PC-3 (cell line): ENCODE data around the gene KIF5C. TPM values are rescaled to one million over a fixed set of nuclear protein-coding genes. Genes with fewer than 3 reads are reported as not detected.

Source experiments
- ATAC-seq: fragments of 200-7000 bp; cut with Tn5 transposase; 2 replicates; pipeline ENCODE4 v1.9.1; 2020; ENCODE audit warnings: mild to moderate bottlenecking, moderate library complexity
- BruUV-seq: library from RNA; stranded (reverse); fragments of 400-500 nt; replicated peaks from 2 replicates; lab custom pipeline; 2021; lab: Mats Ljungman, UMichigan
- CTCF ChIA-PET: fragments of 300-600 bp; sonication (Branson Sonifier 250); formaldehyde crosslinking; loops from one replicate; lab custom pipeline; 2022; ENCODE audit warnings: antibody characterized with exemption; lab: Charles Lee
- POLR2A ChIA-PET: fragments of 300-600 bp; sonication (Branson Sonifier 250); formaldehyde crosslinking; loops from one replicate; lab custom pipeline; 2022; ENCODE audit warnings: antibody characterized with exemption; ENCODE audit not compliant: unreplicated experiment; lab: Charles Lee
- DNase-seq: peaks from one replicate; pipeline ENCODE4 v3.0.0-alpha.2; 2015
- H2AFZ ChIP-seq: fragments of 300-600 bp; sonication (generic); 2 replicates; pipeline ENCODE4 v1.6.0; 2016; ENCODE audit warnings: antibody characterized with exemption, low read length
- H3F3A ChIP-seq: fragments of 300-600 bp; sonication (generic); one replicate; pipeline ENCODE4 v1.6.0; 2017; ENCODE audit warnings: antibody characterized with exemption, low read length, control low read depth, mild to moderate bottlenecking; ENCODE audit not compliant: unreplicated experiment
- H3K27ac ChIP-seq: fragments of 300-600 bp; sonication (generic); 2 replicates; pipeline ENCODE4 v1.5.1; 2016; ENCODE audit warnings: mild to moderate bottlenecking, low read length
- H3K27me3 ChIP-seq: fragments of 300-600 bp; sonication (generic); 2 replicates; pipeline ENCODE4 v1.6.1; 2016; ENCODE audit warnings: low read length, mixed read lengths
- H3K36me3 ChIP-seq: fragments of 300-600 bp; sonication (generic); 2 replicates; pipeline ENCODE4 v1.6.1; 2016; ENCODE audit warnings: low read depth, mixed run types, low read length, mixed read lengths
- H3K4me1 ChIP-seq: fragments of 300-600 bp; sonication (generic); 2 replicates; pipeline ENCODE4 v1.5.1; 2016; ENCODE audit warnings: low read length; ENCODE audit not compliant: insufficient read depth
- H3K4me2 ChIP-seq: fragments of 300-600 bp; sonication (generic); 2 replicates; pipeline ENCODE4 v1.6.0; 2016; ENCODE audit warnings: low read length
- H3K4me3 ChIP-seq: fragments of 300-600 bp; sonication (generic); 2 replicates; pipeline ENCODE4 v1.5.1; 2016; ENCODE audit warnings: mild to moderate bottlenecking, low read length, mixed read lengths
- H3K79me2 ChIP-seq: fragments of 300-600 bp; sonication (generic); 2 replicates; pipeline ENCODE4 v1.6.1; 2017; ENCODE audit warnings: low read length, mixed read lengths
- H3K9ac ChIP-seq: fragments of 300-600 bp; sonication (generic); 2 replicates; pipeline ENCODE4 v1.6.0; 2016; ENCODE audit warnings: mild to moderate bottlenecking, low read length
- H3K9me2 ChIP-seq: fragments of 300-600 bp; sonication (generic); replicated peaks from 2 replicates; pipeline ENCODE4 v1.6.1; 2016; ENCODE audit warnings: mixed run types, low read length, mixed read lengths
- H3K9me3 ChIP-seq: fragments of 300-600 bp; sonication (generic); 2 replicates; pipeline ENCODE4 v1.6.1; 2016; ENCODE audit warnings: low read length, mixed read lengths
- H4K20me1 ChIP-seq: fragments of 300-600 bp; sonication (generic); 2 replicates; pipeline ENCODE4 v1.6.1; 2016; ENCODE audit warnings: low read length, mixed read lengths
- CTCF ChIP-seq: fragments of 300-600 bp; sonication (generic); conservative IDR thresholded peaks from 2 replicates; pipeline ENCODE4 v1.5.1; 2017; ENCODE audit warnings: antibody characterized with exemption, low read depth, mild to moderate bottlenecking, low read length
- EZH2 ChIP-seq: fragments of 300-600 bp; sonication (generic); IDR thresholded peaks from one replicate; pipeline ENCODE4 v1.6.1; 2017; ENCODE audit warnings: antibody characterized with exemption, mild to moderate bottlenecking, low read length; ENCODE audit not compliant: unreplicated experiment
- EZH2phosphoT487 ChIP-seq: fragments of 300-600 bp; sonication (generic); IDR thresholded peaks from 2 replicates; pipeline ENCODE4 v1.6.1; 2018; ENCODE audit warnings: mild to moderate bottlenecking, antibody characterized with exemption, low read length, borderline replicate concordance
- intact Hi-C: fragments of 100-400 bp; cut with micrococcal nuclease; formaldehyde crosslinking; loops from 2 replicates; pipeline ENCODE4 v1.9.0; 2023
- total RNA-seq: library from RNA; depleted of rRNA; stranded (reverse); fragments of >200 nt; gene quantifications from 2 replicates; pipeline ENCODE4 v1.2.3, GENCODE V29; 2014

Gene KIF5C
- total RNA-seq, 1 experiment from 2014 or later: 4.0 TPM

- Histone ChIP-seq H3K9me3 (no peaks in the 10 kb centered on the region), H3F3A (no peaks in the 10 kb centered on the region), H2AFZ (peak overlapping the region; percentile 51), H3K9ac (no peak overlapping the region), H3K36me3 (no peaks in the 10 kb centered on the region), H4K20me1 (no peaks in the 10 kb centered on the region), H3K4me1 (peaks cover 12% of the 10 kb centered on the region; the same call in 1 of the 2 replicates), H3K27me3 (peaks cover 28% of the 10 kb centered on the region), H3K4me2 (peak overlapping the region; percentile 78), H3K4me3 (peak overlapping the region; percentile 64), H3K27ac (no peak overlapping the region), H3K9me2 (no peaks in the 10 kb centered on the region), H3K79me2 (no peaks in the 10 kb centered on the region)
- intact Hi-C loops: loop anchor here (10.0 kb wide), 1 partner anchor 232 kb away; the partner anchor contains the start of gene EPC2
- DNase-seq: peak; percentile 39
- no TSS peak for BruUV-seq
- POLR2A ChIA-PET: interaction anchor here (0.5 kb wide), 1 partner anchor 856 kb away, joined by 9 read pairs; the partner anchor contains the start of genes MBD5 and ORC4
- TF ChIP-seq CTCF (no peak), EZH2phosphoT487 (no peak), EZH2 (peak; percentile 4)
- ATAC-seq: peak; percentile 10; the same call in 1 of the 2 replicates
- CTCF ChIA-PET: no interaction called here
Observed at GRCh38 chr2:148876595-148877402, 1.8 kb downstream of the KIF5C start.

- Histone ChIP-seq H4K20me1 (no peaks in the 10 kb centered on the region), H3K27me3 (peaks cover 28% of the 10 kb centered on the region), H3K4me3 (no peak overlapping the region; the same call in 1 of the 2 replicates), H3K4me1 (peaks cover 12% of the 10 kb centered on the region; the same call in 1 of the 2 replicates), H3K27ac (no peak overlapping the region), H3K9me2 (no peaks in the 10 kb centered on the region), H3K36me3 (no peaks in the 10 kb centered on the region), H3K9me3 (no peaks in the 10 kb centered on the region), H3K4me2 (peak overlapping the region; percentile 78; the same call in 1 of the 2 replicates), H2AFZ (peak overlapping the region; percentile 51; the same call in 1 of the 2 replicates), H3K9ac (no peak overlapping the region), H3F3A (no peaks in the 10 kb centered on the region), H3K79me2 (no peaks in the 10 kb centered on the region)
- POLR2A ChIA-PET: interaction anchor here (0.5 to 0.6 kb wide), 2 partner anchors 332 to 857 kb away, joined by 9 to 18 read pairs; partner anchors contain the start of genes MBD5 and ORC4
- TF ChIP-seq CTCF (no peak), EZH2 (no peak), EZH2phosphoT487 (no peak)
- CTCF ChIA-PET: interaction anchor here (0.7 kb wide), 1 partner anchor 276 kb away, joined by 13 read pairs; no protein-coding TSS in a partner anchor
- no peak for DNase-seq
- BruUV-seq: no TSS peak
- intact Hi-C loops: loop anchor here (10.0 kb wide), 1 partner anchor 233 kb away; the partner anchor contains the start of gene EPC2
- 0 out of 2 replicates have a peak, but pooled peaks have one; percentile 20 for ATAC-seq
Observed at GRCh38 chr2:148877403-148877740, 2.3 kb downstream of the KIF5C start.
